Osteocyte (in vitro differentiated cells): ENCODE results near the gene ANKRD10. TPM values are rescaled to one million over a fixed set of nuclear protein-coding genes. Genes with fewer than 3 reads are reported as not detected.
"Not testable (repeated sequence)": the region's sequence is repeated elsewhere in the genome, so short reads cannot be mapped to it uniquely, and the experiment has no call there.

ENCODE experiments used
- DNase-seq: peaks from one replicate; pipeline ENCODE4 v3.0.0; 2021; ENCODE audit warnings: mixed read lengths; ENCODE audit not compliant: unreplicated experiment; ENCODE audit errors: extremely low spot score
- H3K27ac Mint-ChIP-seq: one replicate; pipeline ENCODE4 v1.8.0; 2021; ENCODE audit warnings: mild to moderate bottlenecking, mixed read lengths; ENCODE audit not compliant: unreplicated experiment
- H3K27me3 Mint-ChIP-seq: one replicate; pipeline ENCODE4 v1.8.0; 2021; ENCODE audit warnings: mixed read lengths; ENCODE audit not compliant: unreplicated experiment
- H3K36me3 Mint-ChIP-seq: one replicate; pipeline ENCODE4 v1.8.0; 2021; ENCODE audit warnings: mixed read lengths; ENCODE audit not compliant: unreplicated experiment
- H3K4me1 Mint-ChIP-seq: one replicate; pipeline ENCODE4 v1.8.0; 2021; ENCODE audit warnings: mixed read lengths; ENCODE audit not compliant: unreplicated experiment
- H3K4me3 Mint-ChIP-seq: one replicate; pipeline ENCODE4 v1.8.0; 2021; ENCODE audit warnings: mild to moderate bottlenecking, moderate library complexity, mixed read lengths; ENCODE audit not compliant: unreplicated experiment
- H3K9me3 Mint-ChIP-seq: one replicate; pipeline ENCODE4 v1.8.0; 2021; ENCODE audit warnings: mixed read lengths; ENCODE audit not compliant: unreplicated experiment
- CTCF ChIP-seq: fragments of 200-600 bp; sonication (generic); IDR thresholded peaks from 2 replicates; pipeline ENCODE4 v1.5.0; 2021; ENCODE audit warnings: antibody characterized with exemption, mild to moderate bottlenecking, moderate library complexity
- total RNA-seq: library from RNA; stranded (reverse); gene quantifications from 2 replicates; pipeline ENCODE4 v1.2.1, GENCODE V29; 2021

The ANKRD10 gene
- total RNA-seq, 1 donor from 2014 or later, result 257 TPM

- H3K27ac Mint-ChIP-seq, result no peak overlapping the region
- no peaks in the 10 kb centered on the region for H3K9me3 Mint-ChIP-seq
- H3K4me3 Mint-ChIP-seq, result no peak overlapping the region
- peak; percentile 51 for DNase-seq
- H3K4me1 Mint-ChIP-seq, result peaks cover 34% of the 10 kb centered on the region
- no peak for TF ChIP-seq CTCF
- no peaks in the 10 kb centered on the region for H3K36me3 Mint-ChIP-seq
- no peaks in the 10 kb centered on the region for H3K27me3 Mint-ChIP-seq
These were observed 34.8 kb upstream of the ANKRD10 start for GRCh38 chr13:110949628-110950027.

GRCh38 chr13:110949116-110949515 lies 34.2 kb upstream of the ANKRD10 start:
- no peak for TF ChIP-seq CTCF
- no peaks in the 10 kb centered on the region for H3K9me3 Mint-ChIP-seq
- H3K27me3 Mint-ChIP-seq, result no peaks in the 10 kb centered on the region
- no peak overlapping the region for H3K27ac Mint-ChIP-seq
- no peaks in the 10 kb centered on the region for H3K36me3 Mint-ChIP-seq
- DNase-seq, result peak; percentile 71
- H3K4me3 Mint-ChIP-seq, result no peak overlapping the region
- peaks cover 34% of the 10 kb centered on the region for H3K4me1 Mint-ChIP-seq

- not testable (repeated sequence) for DNase-seq, H3K9me3 Mint-ChIP-seq, H3K4me3 Mint-ChIP-seq, H3K36me3 Mint-ChIP-seq, H3K27ac Mint-ChIP-seq, H3K27me3 Mint-ChIP-seq
- peaks cover 38% of the 10 kb centered on the region for H3K4me1 Mint-ChIP-seq
These were observed 32.5 kb upstream of the ANKRD10 start for GRCh38 chr13:110947338-110947737.

GRCh38 chr13:110945928-110946570 lies 31.2 kb upstream of the ANKRD10 start:
- Mint-ChIP-seq H3K27ac (no peak overlapping the region), H3K36me3 (no peaks in the 10 kb centered on the region), H3K27me3 (no peaks in the 10 kb centered on the region), H3K4me3 (no peak overlapping the region), H3K9me3 (no peaks in the 10 kb centered on the region), H3K4me1 (peaks cover 35% of the 10 kb centered on the region)
- no peak for TF ChIP-seq CTCF
- DNase-seq, result no peak

GRCh38 chr13:110944968-110945927 lies 30.4 kb upstream of the ANKRD10 start:
- no peaks in the 10 kb centered on the region for H3K36me3 Mint-ChIP-seq
- H3K4me1 Mint-ChIP-seq, result peaks cover 34% of the 10 kb centered on the region
- H3K9me3 Mint-ChIP-seq, result no peaks in the 10 kb centered on the region
- H3K4me3 Mint-ChIP-seq, result no peak overlapping the region
- no peak for TF ChIP-seq CTCF
- H3K27ac Mint-ChIP-seq, result no peak overlapping the region
- DNase-seq, result no peak
- no peaks in the 10 kb centered on the region for H3K27me3 Mint-ChIP-seq
